ENCODE measurements around the gene ANXA2.

Gene ANXA2

GRCh38 chr15:60313906-60314305 lies 83.9 kb downstream of the ANXA2 start:
- peaks cover 0 to 3% of the 10 kb centered on the region in 2 donors for H3K27me3 ChIP-seq (ENCODE audit: control insufficient read depth in 1 of 2, insufficient read depth in 2 of 2, low read length in 2 of 2)
- no peak overlapping the region for H3K27ac ChIP-seq (ENCODE audit: low read depth, low read length)
- H3K9me3 ChIP-seq (ENCODE audit: control insufficient read depth in 1 of 2, low read length in 2 of 2), result no peaks in the 10 kb centered on the region
- no peaks in the 10 kb centered on the region for H3K36me3 ChIP-seq (ENCODE audit: control insufficient read depth in 1 of 2, insufficient read depth in 2 of 2, low read length in 2 of 2)
- H3K4me1 ChIP-seq (ENCODE audit: control insufficient read depth in 1 of 2, insufficient read depth in 2 of 2, low read length in 2 of 2), result no peaks in the 10 kb centered on the region
- no peak overlapping the region for H3K4me3 ChIP-seq (ENCODE audit: low read depth in 1 of 2, low read length in 2 of 2)
- no peak overlapping the region for H3K9ac ChIP-seq (ENCODE audit: low read depth in 1 of 2, low read length in 2 of 2)

DNA sequence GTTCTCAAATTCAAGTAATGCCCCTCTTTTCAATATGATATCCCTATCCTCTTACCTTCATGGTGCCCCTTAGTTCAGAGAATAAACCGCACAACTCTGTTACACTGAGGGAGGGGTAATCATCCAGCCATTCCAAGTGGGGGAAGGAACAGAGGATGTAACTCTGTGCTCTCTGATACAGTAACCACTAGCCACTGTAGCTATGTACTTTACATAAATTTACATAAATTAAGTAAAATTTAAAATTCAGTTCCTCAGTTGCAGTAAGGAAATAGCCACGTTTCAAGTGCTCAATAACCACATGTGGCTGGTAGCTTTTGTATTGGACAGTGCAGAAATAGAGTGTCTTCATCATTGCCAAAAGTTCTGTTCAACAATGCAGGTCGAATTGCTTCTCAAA lies 90.8 kb downstream of the ANXA2 start:
- no peak overlapping the region for H3K9ac ChIP-seq (ENCODE audit: low read depth in 1 of 2, low read length in 2 of 2)
- no peaks in the 10 kb centered on the region for H3K9me3 ChIP-seq (ENCODE audit: control insufficient read depth in 1 of 2, low read length in 2 of 2)
- H3K4me3 ChIP-seq (ENCODE audit: low read depth in 1 of 2, low read length in 2 of 2), result no peak overlapping the region
- H3K36me3 ChIP-seq (ENCODE audit: control insufficient read depth in 1 of 2, insufficient read depth in 2 of 2, low read length in 2 of 2), result no peaks in the 10 kb centered on the region
- H3K27me3 ChIP-seq (ENCODE audit: control insufficient read depth in 1 of 2, insufficient read depth in 2 of 2, low read length in 2 of 2), result peaks cover 0 to 5% of the 10 kb centered on the region in 2 donors
- H3K27ac ChIP-seq (ENCODE audit: low read depth, low read length), result no peak overlapping the region
- no peaks in the 10 kb centered on the region for H3K4me1 ChIP-seq (ENCODE audit: control insufficient read depth in 1 of 2, insufficient read depth in 2 of 2, low read length in 2 of 2)

- H3K27ac ChIP-seq (ENCODE audit: low read depth, low read length), result no peak overlapping the region
- H3K36me3 ChIP-seq (ENCODE audit: control insufficient read depth in 1 of 2, insufficient read depth in 2 of 2, low read length in 2 of 2), result no peaks in the 10 kb centered on the region
- H3K27me3 ChIP-seq (ENCODE audit: control insufficient read depth in 1 of 2, insufficient read depth in 2 of 2, low read length in 2 of 2), result no peaks in the 10 kb centered on the region
- H3K4me1 ChIP-seq (ENCODE audit: control insufficient read depth in 1 of 2, insufficient read depth in 2 of 2, low read length in 2 of 2), result peaks cover 4 to 8% of the 10 kb centered on the region in 2 donors
- no peak overlapping the region for H3K9ac ChIP-seq (ENCODE audit: low read depth in 1 of 2, low read length in 2 of 2)
- no peaks in the 10 kb centered on the region for H3K9me3 ChIP-seq (ENCODE audit: control insufficient read depth in 1 of 2, low read length in 2 of 2)
- H3K4me3 ChIP-seq (ENCODE audit: low read depth in 1 of 2, low read length in 2 of 2), result no peak overlapping the region
Observed at GRCh38 chr15:60301024-60301423, 96.8 kb downstream of the ANXA2 start.

DNA sequence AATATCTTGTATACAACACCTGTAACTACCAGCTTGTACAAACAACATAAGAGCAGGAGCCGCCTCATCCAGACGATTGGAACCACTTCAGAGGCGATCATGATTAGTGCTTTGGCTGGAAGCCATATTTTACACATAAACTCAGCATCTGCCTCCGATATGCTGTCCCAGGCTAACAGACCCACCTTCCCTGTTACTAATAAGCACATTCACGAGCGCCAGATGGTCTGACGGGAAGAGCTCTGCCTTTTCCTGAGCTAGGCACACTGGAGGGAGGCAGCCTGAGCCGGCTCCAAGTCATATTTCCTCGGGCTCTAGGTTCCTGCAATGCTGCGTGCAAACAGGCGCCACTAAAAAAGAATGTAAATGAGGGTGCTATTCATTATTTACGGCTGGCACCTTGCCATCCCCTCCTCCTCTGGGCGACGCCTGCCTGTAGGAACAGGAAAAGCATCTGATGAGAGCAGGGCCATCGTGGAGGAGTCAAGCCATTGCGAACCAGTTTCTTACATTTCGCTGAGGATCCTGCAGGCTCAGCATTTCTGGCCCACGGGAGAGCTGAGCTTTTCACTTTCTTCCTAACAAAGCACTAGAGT lies 98.2 kb downstream of the ANXA2 start:
- H3K27ac ChIP-seq (ENCODE audit: low read depth, low read length), result no peak overlapping the region
- H3K4me3 ChIP-seq (ENCODE audit: low read depth in 1 of 2, low read length in 2 of 2), result peak overlapping the region in 1 of 2 donors; percentile 10

More for the DNA sequence above, 98.2 kb downstream of the ANXA2 start:
- Histone ChIP-seq H3K27me3 (ENCODE audit: control insufficient read depth in 1 of 2, insufficient read depth in 2 of 2, low read length in 2 of 2) (no peaks in the 10 kb centered on the region), H3K9ac (ENCODE audit: low read depth in 1 of 2, low read length in 2 of 2) (no peak overlapping the region), H3K36me3 (ENCODE audit: control insufficient read depth in 1 of 2, insufficient read depth in 2 of 2, low read length in 2 of 2) (no peaks in the 10 kb centered on the region), H3K4me1 (ENCODE audit: control insufficient read depth in 1 of 2, insufficient read depth in 2 of 2, low read length in 2 of 2) (peaks cover 4 to 8% of the 10 kb centered on the region in 2 donors), H3K9me3 (ENCODE audit: control insufficient read depth in 1 of 2, low read length in 2 of 2) (no peaks in the 10 kb centered on the region)
